Endothelial cell of umbilical vein (primary cell): ENCODE data around the gene PYY. TPM values are rescaled to one million over a fixed set of nuclear protein-coding genes. Genes with fewer than 3 reads are reported as not detected.

Experiments
- BruUV-seq: library from RNA; stranded (reverse); fragments of 400-500 nt; replicated peaks from 2 replicates; lab custom pipeline; 2021; lab: Mats Ljungman, UMichigan
- CTCF ChIA-PET: fragments of 300-600, 350-600 bp; sonication (Branson Sonifier 250); formaldehyde crosslinking; loops from one replicate; lab custom pipeline; 2021; ENCODE audit warnings: antibody characterized with exemption, inconsistent platforms; lab: Charles Lee
- POLR2A ChIA-PET: fragments of 300-600, 350-600 bp; sonication (Branson Sonifier 250); formaldehyde crosslinking; loops from one replicate; lab custom pipeline; 2021; ENCODE audit warnings: antibody characterized with exemption, inconsistent platforms; lab: Charles Lee
- DNase-seq: peaks from one replicate; pipeline ENCODE4 v3.0.0-alpha.2; 2011; ENCODE audit warnings: low read depth, low spot score
- FAIRE-seq: peaks from 2 replicates; lab custom pipeline; 2011; peaks lifted over from hg19 to GRCh38; lab: Jason Lieb, UNC
- H2AFZ ChIP-seq: 2 replicates; pipeline ENCODE4 v1.6.0; 2012; ENCODE audit warnings: low read depth, low read length, control low read depth, inconsistent platforms
- H3K27ac ChIP-seq: 2 replicates; pipeline ENCODE4 v1.5.1; 2011; ENCODE audit warnings: low read depth, mild to moderate bottlenecking, control low read depth, low read length, moderate library complexity; ENCODE audit not compliant: insufficient read depth
- H3K27me3 ChIP-seq, 2 experiments: 2 replicates each; pipeline versions ENCODE4 v1.6.0 to v1.6.1; 2011; ENCODE audit warnings: low read length in 2 of 2, mixed read lengths in 1 of 2; ENCODE audit not compliant: control insufficient read depth in 2 of 2, insufficient read depth in 2 of 2
- H3K36me3 ChIP-seq, 2 experiments: 2 replicates in 1 of 2; 3 replicates in 1 of 2; pipeline ENCODE4 v1.5.1; 2011; ENCODE audit warnings: low read length in 2 of 2, mild to moderate bottlenecking in 1 of 2, moderate library complexity in 1 of 2; ENCODE audit not compliant: control insufficient read depth in 2 of 2, insufficient read depth in 2 of 2; ENCODE audit errors: extremely low read depth in 1 of 2
- H3K4me1 ChIP-seq: 3 replicates; pipeline ENCODE4 v1.5.1; 2011; ENCODE audit warnings: mild to moderate bottlenecking, low read length; ENCODE audit not compliant: control insufficient read depth, insufficient read depth; ENCODE audit errors: extremely low read depth
- H3K4me2 ChIP-seq: 2 replicates; pipeline ENCODE4 v1.6.1; 2011; ENCODE audit warnings: low read length, control low read depth, mixed read lengths; ENCODE audit not compliant: insufficient read depth
- H3K4me3 ChIP-seq, 3 experiments: fragments of 200-600 bp in 1 of 3; sonication (generic), shearing (Covaris generic) in 1 of 3; replicated peaks in 1 of 3; 2 replicates each; pipeline ENCODE4 v1.5.1; 2011 to 2016; ENCODE audit warnings: control low read depth in 3 of 3, low read length in 3 of 3, mild to moderate bottlenecking in 2 of 3, inconsistent platforms in 1 of 3, low read depth in 1 of 3, moderate library complexity in 1 of 3; ENCODE audit not compliant: insufficient read depth in 1 of 3
- H3K79me2 ChIP-seq: 2 replicates; pipeline ENCODE4 v1.6.0; 2012; ENCODE audit warnings: low read length, inconsistent platforms; ENCODE audit not compliant: control insufficient read depth, insufficient read depth
- H3K9ac ChIP-seq: replicated peaks from 2 replicates; pipeline ENCODE3; 2011; ENCODE audit warnings: low read length, control low read depth; ENCODE audit not compliant: insufficient read depth; ENCODE audit errors: extremely low read depth
- H3K9me1 ChIP-seq: replicated peaks from 3 replicates; pipeline ENCODE4 v1.6.0; 2011; ENCODE audit warnings: mild to moderate bottlenecking, low read length; ENCODE audit not compliant: control insufficient read depth, insufficient read depth; ENCODE audit errors: extremely low read depth
- H3K9me3 ChIP-seq: replicated peaks from 2 replicates; pipeline ENCODE4 v1.5.1; 2012; ENCODE audit warnings: low read length, inconsistent platforms; ENCODE audit not compliant: control insufficient read depth, insufficient read depth
- H4K20me1 ChIP-seq: replicated peaks from 2 replicates; pipeline ENCODE3; 2011; ENCODE audit warnings: mild to moderate bottlenecking, low read length; ENCODE audit not compliant: control insufficient read depth, insufficient read depth; ENCODE audit errors: extremely low read depth
- CTCF ChIP-seq, 2 donors: IDR thresholded peaks; 1 replicate in 1 of 2; 2 replicates in 1 of 2; pipeline ENCODE4 v1.5.1; 2011; ENCODE audit warnings: low read length in 2 of 2, mild to moderate bottlenecking in 2 of 2, moderate library complexity in 2 of 2, control low read depth in 1 of 2, inconsistent platforms in 1 of 2, low read depth in 1 of 2; ENCODE audit not compliant: insufficient read depth in 1 of 2; ENCODE audit errors: extremely low read depth in 1 of 2
- EZH2 ChIP-seq: IDR thresholded peaks from 2 replicates; pipeline ENCODE4 v1.6.1; 2012; ENCODE audit warnings: borderline replicate concordance, low read depth, mild to moderate bottlenecking, moderate library complexity, low read length, inconsistent platforms; ENCODE audit not compliant: severe bottlenecking
- FOS ChIP-seq: IDR thresholded peaks from 2 replicates; pipeline ENCODE4 v1.6.1; 2011; ENCODE audit warnings: mild to moderate bottlenecking, low read length, moderate library complexity, borderline replicate concordance; ENCODE audit not compliant: insufficient read depth
- GATA2 ChIP-seq: IDR thresholded peaks from 2 replicates; pipeline ENCODE4 v1.7.0; 2011; ENCODE audit warnings: low read depth, mild to moderate bottlenecking, moderate library complexity, mixed read lengths, low read length; ENCODE audit not compliant: insufficient read length, insufficient read depth
- JUN ChIP-seq: IDR thresholded peaks from 2 replicates; pipeline ENCODE4 v1.6.1; 2011; ENCODE audit warnings: borderline replicate concordance, low read depth; ENCODE audit not compliant: insufficient read length, insufficient read depth
- MAX ChIP-seq: IDR thresholded peaks from 2 replicates; pipeline ENCODE4 v1.6.1; 2011; ENCODE audit not compliant: insufficient read depth, insufficient read length
- MYC ChIP-seq: IDR thresholded peaks from one replicate; pipeline ENCODE4 v1.6.1; 2011; ENCODE audit warnings: mild to moderate bottlenecking, low read depth, low read length
- POLR2A ChIP-seq: IDR thresholded peaks from 2 replicates; pipeline ENCODE4 v1.6.1; 2012; ENCODE audit warnings: low read depth, mild to moderate bottlenecking, control low read depth, low read length
- POLR2AphosphoS5 ChIP-seq: IDR thresholded peaks from 2 replicates; pipeline ENCODE4 v1.6.1; 2012; ENCODE audit warnings: low read depth, mild to moderate bottlenecking, control low read depth, low read length, moderate library complexity; ENCODE audit not compliant: insufficient read depth
- dilution Hi-C: fragments of 300-500 bp; cut with MboI; formaldehyde crosslinking; loops from one replicate; pipeline ENCODE4 v1.15.0; 2019; ENCODE audit warnings: low sequenced_read_pairs; ENCODE audit not compliant: extremely low pct_ligation_motif_present
- intact Hi-C: fragments of 100-400 bp; cut with micrococcal nuclease; formaldehyde crosslinking; loops from one replicate; pipeline ENCODE4 v1.10.0; 2022
- polyA plus RNA-seq, 4 experiments: library from polyadenylated mRNA; depleted of rRNA in 3 of 4; stranded (reverse) in 3 of 4; unstranded in 1 of 4; fragments of >200 nt; gene quantifications; 2 replicates each; pipeline versions ENCODE4 v1.2.1 to v1.2.3, GENCODE V29; 2011 to 2012; ENCODE audit warnings: missing spikeins in 1 of 4
- total RNA-seq: library from RNA; stranded (reverse); gene quantifications from 2 replicates; pipeline ENCODE4 v1.2.3, GENCODE V29; 2021

The PYY gene
- total and polyA plus RNA-seq, 2 donors (not counting 3 experiments of a cell fraction or from before 2014, with no cell fraction given) = not detected

GRCh38 chr17:43912635-43913304 is 41.0 kb downstream of the PYY start:
- no TSS peak for BruUV-seq
- TF ChIP-seq FOS (no peak), EZH2 (no peak), CTCF (IDR thresholded peaks at IDR 0.05; ENCODE audit: extremely low read depth in 1 of 2, insufficient read depth in 1 of 2, low read depth in 1 of 2, low read length in 2 of 2) (no peak), POLR2A (no peak), POLR2AphosphoS5 (no peak), MYC (no peak), JUN (no peak), GATA2 (no peak), MAX (no peak)
- Histone ChIP-seq H2AFZ (no peak overlapping the region), H3K4me2 (no peak overlapping the region), H4K20me1 (no peaks in the 10 kb centered on the region), H3K79me2 (no peaks in the 10 kb centered on the region), H3K4me3 (no peak overlapping the region), H3K36me3 (no peaks in the 10 kb centered on the region), H3K9me3 (no peaks in the 10 kb centered on the region), H3K4me1 (no peaks in the 10 kb centered on the region), H3K9ac (no peak overlapping the region), H3K9me1 (no peaks in the 10 kb centered on the region), H3K27me3 (peaks cover 35 to 42% of the 10 kb centered on the region in 2 experiments), H3K27ac (no peak overlapping the region)
- POLR2A ChIA-PET = no interaction called here
- intact Hi-C loops (no loop called here), dilution Hi-C loops (no loop called here)
- CTCF ChIA-PET = no interaction called here
- DNase-seq = no peak
- FAIRE-seq = no peak
